HG03103 (cell line): ENCODE results near the gene ATP8B4.
"Not testable (repeated sequence)": the region's sequence is repeated elsewhere in the genome, so short reads cannot be mapped to it uniquely, and the experiment has no call there.

Experiments
- ATAC-seq: cut with Tn5 transposase; IDR thresholded peaks from one replicate; pipeline ENCODE4 v1.9.1; 2021; ENCODE audit warnings: low read depth; ENCODE audit not compliant: unreplicated experiment

The ATP8B4 gene

GRCh38 chr15:49963033-49963772 lies 155.8 kb downstream of the ATP8B4 start:
- not testable (repeated sequence) for ATAC-seq

- ATAC-seq, result no peak
Measured at GRCh38 chr15:49962044-49962602, 156.9 kb downstream of the ATP8B4 start.

- no peak for ATAC-seq
Measured at GRCh38 chr15:49953421-49953820, 165.6 kb downstream of the ATP8B4 start.

GRCh38 chr15:49946681-49947080 lies 172.4 kb downstream of the ATP8B4 start:
- no peak for ATAC-seq

GRCh38 chr15:49934487-49934886 lies 184.5 kb downstream of the ATP8B4 start:
- no peak for ATAC-seq

- ATAC-seq, result no peak
Measured at GRCh38 chr15:49927189-49927861, 191.7 kb downstream of the ATP8B4 start.

- no peak for ATAC-seq
Measured at GRCh38 chr15:49926740-49927139, 192.3 kb downstream of the ATP8B4 start.

- no peak for ATAC-seq
Measured at GRCh38 chr15:49923671-49924070, 195.4 kb downstream of the ATP8B4 start.

GRCh38 chr15:49919034-49919433 lies 200.0 kb downstream of the ATP8B4 start:
- no peak for ATAC-seq

GRCh38 chr15:49918121-49918520 lies 200.9 kb downstream of the ATP8B4 start:
- no peak for ATAC-seq

GRCh38 chr15:49916998-49917397 lies 202.0 kb downstream of the ATP8B4 start:
- no peak for ATAC-seq

- no peak for ATAC-seq
Measured at GRCh38 chr15:49915822-49916221, 203.2 kb downstream of the ATP8B4 start.

- no peak for ATAC-seq
Measured at GRCh38 chr15:49908933-49909295, 210.1 kb downstream of the ATP8B4 start.

- no peak for ATAC-seq
Measured at GRCh38 chr15:49908236-49908932, 210.6 kb downstream of the ATP8B4 start.

GRCh38 chr15:49906966-49907365 lies 212.1 kb downstream of the ATP8B4 start:
- ATAC-seq, result no peak

GRCh38 chr15:49905221-49905620 lies 213.8 kb downstream of the ATP8B4 start:
- ATAC-seq, result no peak

- no peak for ATAC-seq
Measured at GRCh38 chr15:49904296-49904695, 214.7 kb downstream of the ATP8B4 start.

- no peak for ATAC-seq
Measured at GRCh38 chr15:49902685-49903501, 216.1 kb downstream of the ATP8B4 start.

- ATAC-seq, result no peak
Measured at GRCh38 chr15:49901996-49902684, 216.9 kb downstream of the ATP8B4 start.

- no peak for ATAC-seq
Measured at GRCh38 chr15:49901321-49901720, 217.7 kb downstream of the ATP8B4 start.
